Liver (tissue), 9 donors: ENCODE data around the gene APBA3. TPM values are rescaled to one million over a fixed set of nuclear protein-coding genes. Genes with fewer than 3 reads are reported as not detected.

Source experiments
- DNase-seq: peaks from one replicate; pipeline ENCODE4 v3.0.0-alpha.2; 2017; ENCODE audit warnings: low spot score
- H3K27ac ChIP-seq, 2 donors: one replicate each; pipeline ENCODE4 v1.7.0; 2013; ENCODE audit warnings: inconsistent platforms in 2 of 2, low read length in 2 of 2, control low read depth in 1 of 2, low read depth in 1 of 2, mild to moderate bottlenecking in 1 of 2
- H3K27me3 ChIP-seq, 4 donors: one replicate each; pipeline versions ENCODE4 v1.6.1 to v1.7.0; 2013; ENCODE audit warnings: low read length in 3 of 4, inconsistent platforms in 1 of 4, mild to moderate bottlenecking in 1 of 4, moderate library complexity in 1 of 4; ENCODE audit not compliant: control insufficient read depth in 4 of 4, insufficient read depth in 4 of 4
- H3K36me3 ChIP-seq, 4 donors: one replicate each; pipeline versions ENCODE4 v1.6.1 to v1.7.0; 2013; ENCODE audit warnings: low read length in 3 of 4, mild to moderate bottlenecking in 3 of 4, low read depth in 1 of 4, moderate library complexity in 1 of 4; ENCODE audit not compliant: control insufficient read depth in 4 of 4, insufficient read depth in 3 of 4
- H3K4me1 ChIP-seq, 4 donors: one replicate each; pipeline versions ENCODE4 v1.6.1 to v1.7.0; 2013; ENCODE audit warnings: low read length in 3 of 4, mild to moderate bottlenecking in 3 of 4, moderate library complexity in 1 of 4; ENCODE audit not compliant: control insufficient read depth in 4 of 4, insufficient read depth in 4 of 4
- H3K4me3 ChIP-seq, 3 donors: one replicate each; pipeline versions ENCODE4 v1.6.1 to v1.7.0; 2013; ENCODE audit warnings: low read length in 3 of 3, control low read depth in 1 of 3, low read depth in 1 of 3, mild to moderate bottlenecking in 1 of 3
- H3K9ac ChIP-seq, 2 donors: one replicate each; pipeline ENCODE4 v1.7.0; 2013; ENCODE audit warnings: low read length in 2 of 2, mild to moderate bottlenecking in 2 of 2, moderate library complexity in 2 of 2, control low read depth in 1 of 2, low read depth in 1 of 2
- H3K9me3 ChIP-seq, 4 donors: one replicate each; pipeline versions ENCODE4 v1.6.1 to v1.7.0; 2013; ENCODE audit warnings: low read length in 3 of 4; ENCODE audit not compliant: control insufficient read depth in 4 of 4
- ATF3 ChIP-seq: IDR thresholded peaks from 2 replicates; pipeline ENCODE4 v1.6.1; 2016; ENCODE audit warnings: antibody characterized with exemption
- CTCF ChIP-seq: fragments of 150-350 bp; IDR thresholded peaks from 2 replicates; pipeline ENCODE4 v1.5.1; 2017; ENCODE audit warnings: improper control_type of control experiment, low read depth, low read length; ENCODE audit not compliant: missing input control
- EGR1 ChIP-seq, 2 donors: IDR thresholded peaks; 2 replicates each; pipeline ENCODE4 v1.6.1; 2016 to 2018; ENCODE audit warnings: antibody characterized with exemption in 2 of 2, low read depth in 2 of 2
- FOXA1 ChIP-seq: IDR thresholded peaks from 2 replicates; pipeline ENCODE4 v1.6.1; 2016; ENCODE audit warnings: antibody characterized with exemption
- FOXA2 ChIP-seq: IDR thresholded peaks from 2 replicates; pipeline ENCODE4 v1.6.1; 2016; ENCODE audit warnings: antibody characterized with exemption
- GABPA ChIP-seq, 2 donors: IDR thresholded peaks in 1 of 2; conservative IDR thresholded peaks in 1 of 2; 2 replicates each; pipeline ENCODE4 v1.6.1; 2016; ENCODE audit warnings: antibody characterized with exemption in 2 of 2, mild to moderate bottlenecking in 1 of 2, moderate library complexity in 1 of 2
- HNF4A ChIP-seq, 2 donors: conservative IDR thresholded peaks; 2 replicates each; pipeline ENCODE4 v1.6.1; 2016; ENCODE audit warnings: antibody characterized with exemption in 2 of 2, mild to moderate bottlenecking in 2 of 2
- HNF4G ChIP-seq: IDR thresholded peaks from 2 replicates; pipeline ENCODE4 v1.6.1; 2016; ENCODE audit warnings: antibody characterized with exemption
- JUND ChIP-seq, 2 donors: IDR thresholded peaks; 2 replicates each; pipeline ENCODE4 v1.6.1; 2016; ENCODE audit warnings: antibody characterized with exemption in 2 of 2
- MAX ChIP-seq: IDR thresholded peaks from 2 replicates; pipeline ENCODE4 v1.6.1; 2016; ENCODE audit warnings: antibody characterized with exemption
- NR2F2 ChIP-seq: IDR thresholded peaks from 2 replicates; pipeline ENCODE4 v1.6.1; 2016; ENCODE audit warnings: antibody characterized with exemption
- RAD21 ChIP-seq, 2 donors: IDR thresholded peaks; 2 replicates each; pipeline ENCODE4 v1.6.1; 2016; ENCODE audit warnings: antibody characterized with exemption in 2 of 2, mild to moderate bottlenecking in 2 of 2
- REST ChIP-seq: IDR thresholded peaks from 2 replicates; pipeline ENCODE4 v1.6.1; 2016; ENCODE audit warnings: antibody characterized with exemption, mild to moderate bottlenecking
- RXRA ChIP-seq, 2 donors: IDR thresholded peaks; 2 replicates each; pipeline ENCODE4 v1.6.1; 2017 to 2018; ENCODE audit warnings: antibody characterized with exemption in 2 of 2, mild to moderate bottlenecking in 1 of 2
- SP1 ChIP-seq: IDR thresholded peaks from 2 replicates; pipeline ENCODE4 v1.6.1; 2018; ENCODE audit warnings: antibody characterized with exemption, mild to moderate bottlenecking
- TAF1 ChIP-seq: conservative IDR thresholded peaks from 2 replicates; pipeline ENCODE4 v1.6.1; 2016; ENCODE audit warnings: antibody characterized with exemption, mild to moderate bottlenecking
- YY1 ChIP-seq: IDR thresholded peaks from 2 replicates; pipeline ENCODE4 v1.6.1; 2016; ENCODE audit warnings: antibody characterized with exemption, mild to moderate bottlenecking
- ZBTB33 ChIP-seq: IDR thresholded peaks from 2 replicates; pipeline ENCODE4 v1.6.1; 2016; ENCODE audit warnings: antibody characterized with exemption
- WGBS: extraction: QIAGEN DNeasy Blood & Tissue Kit; methylation state at CpG from one replicate; pipeline ENCODE4 v1.1.7; 2013; 5-methylcytosine and 5-hydroxymethylcytosine counted together
- polyA plus RNA-seq, 2 donors: library from polyadenylated mRNA; stranded (reverse) in 1 of 2; unstranded in 1 of 2; fragments of 200-250 nt in 1 of 2; fragments of >200 nt in 1 of 2; fragmentation: Nextera tagmentation in 1 of 2; extraction: Ambion mirVana in 1 of 2; gene quantifications; one replicate each; pipeline versions ENCODE4 v1.2.1 to v1.2.3, GENCODE V29; 2013 to 2015
- total RNA-seq, 2 donors: library from RNA; depleted of rRNA; stranded (reverse); fragments of >200 nt; gene quantifications; one replicate each; pipeline ENCODE4 v1.2.3, GENCODE V29; 2014
- donor health status: healthy.
- donor health status: healthy.
- donor health status: healthy.
- donor health status: healthy.
- donor health status: healthy.

Gene APBA3
- total and polyA plus RNA-seq, 4 donors = 6.4 to 24.3 (median 10.7) TPM

GRCh38 chr19:3752492-3752891, 9.0 kb downstream of the APBA3 start:
- peaks cover 10 to 34% (median 14%) of the 10 kb centered on the region in 4 donors for H3K36me3 ChIP-seq
- no peak overlapping the region for H3K4me3 ChIP-seq
- H3K27me3 ChIP-seq = no peaks in the 10 kb centered on the region
- 94% methylated on average over 25 of the region's 25 CpGs for WGBS
- no peak for TF ChIP-seq CTCF
- TF ChIP-seq SP1 = no peak
- TF ChIP-seq FOXA1 = no peak
- no peak for TF ChIP-seq NR2F2
- TF ChIP-seq YY1 = no peak
- TF ChIP-seq EGR1 (IDR thresholded peaks at IDR 0.05; ENCODE audit: low read depth in 2 of 2) = no peak
- TF ChIP-seq RXRA (IDR thresholded peaks at IDR 0.05) = no peak
- TF ChIP-seq RAD21 (IDR thresholded peaks at IDR 0.05) = no peak
- TF ChIP-seq REST = no peak
- no peak for TF ChIP-seq HNF4A (conservative IDR thresholded peaks at IDR 0.05)
- no peak for TF ChIP-seq GABPA (IDR thresholded peaks at IDR 0.05 in 1 of 2, conservative IDR thresholded peaks at IDR 0.05 in 1 of 2)
- TF ChIP-seq JUND (IDR thresholded peaks at IDR 0.05) = no peak
- no peak for TF ChIP-seq ATF3
- TF ChIP-seq FOXA2 = no peak
- no peak for TF ChIP-seq MAX
- no peak for TF ChIP-seq ZBTB33
- no peak for TF ChIP-seq HNF4G
- no peak for TF ChIP-seq TAF1
- peaks cover 0 to 1% (median 0%) of the 10 kb centered on the region in 4 donors for H3K4me1 ChIP-seq
- no peaks in the 10 kb centered on the region for H3K9me3 ChIP-seq
- no peak for DNase-seq
- H3K27ac ChIP-seq = no peak overlapping the region
- no peak overlapping the region for H3K9ac ChIP-seq
